OCI-LY1 (cell line): ENCODE measurements around the gene MOCS1.

Experiments used
- H2AFZ ChIP-seq: fragments of 200-600 bp; sonication (generic), shearing (Covaris generic); 2 replicates; pipeline ENCODE4 v1.6.0; 2014; ENCODE audit warnings: antibody characterized with exemption, mild to moderate bottlenecking, low read length
- H3F3A ChIP-seq: fragments of 200-600 bp; sonication (generic), shearing (Covaris generic); 2 replicates; pipeline ENCODE4 v1.6.0; 2014; ENCODE audit warnings: mild to moderate bottlenecking, antibody characterized with exemption, low read length, moderate library complexity; ENCODE audit not compliant: insufficient read depth
- H3K27ac ChIP-seq: fragments of 200-600 bp; sonication (generic); 2 replicates; pipeline ENCODE4 v1.5.1; 2014; ENCODE audit warnings: low read length, mixed run types, mild to moderate bottlenecking, low read depth; ENCODE audit not compliant: poor library complexity, severe bottlenecking
- H3K27me3 ChIP-seq: fragments of 200-600 bp; sonication (generic); 2 replicates; pipeline ENCODE4 v1.6.0; 2014; ENCODE audit warnings: antibody characterized with exemption, mild to moderate bottlenecking, low read length, moderate library complexity; ENCODE audit not compliant: insufficient read depth
- H3K36me3 ChIP-seq: fragments of 200-600 bp; sonication (generic); 2 replicates; pipeline ENCODE4 v1.6.1; 2014; ENCODE audit warnings: mild to moderate bottlenecking, antibody characterized with exemption, low read length, moderate library complexity, mixed read lengths; ENCODE audit not compliant: insufficient read depth
- H3K4me1 ChIP-seq: fragments of 200-600 bp; sonication (generic); 2 replicates; pipeline ENCODE4 v1.5.1; 2014; ENCODE audit warnings: mild to moderate bottlenecking, low read length, moderate library complexity; ENCODE audit not compliant: insufficient read depth, severe bottlenecking
- H3K4me2 ChIP-seq: fragments of 200-600 bp; sonication (generic), shearing (Covaris generic); 2 replicates; pipeline ENCODE4 v1.6.1; 2014; ENCODE audit warnings: low read length
- H3K4me3 ChIP-seq: fragments of 200-600 bp; sonication (generic); 2 replicates; pipeline ENCODE4 v1.5.1; 2014; ENCODE audit warnings: low read length, low read depth, mild to moderate bottlenecking, mixed read lengths; ENCODE audit not compliant: poor library complexity, severe bottlenecking
- H3K79me2 ChIP-seq: fragments of 200-600 bp; shearing (Covaris generic); 2 replicates; pipeline ENCODE4 v1.6.1; 2016; ENCODE audit warnings: mixed run types, low read length, mixed read lengths; ENCODE audit not compliant: insufficient read depth
- H3K9ac ChIP-seq: fragments of 200-600 bp; sonication (generic), shearing (Covaris generic); 2 replicates; pipeline ENCODE4 v1.6.1; 2014; ENCODE audit warnings: mild to moderate bottlenecking, low read length, mixed read lengths
- H3K9me2 ChIP-seq: fragments of 200-600 bp; sonication (generic), shearing (Covaris generic); 2 replicates; pipeline ENCODE4 v1.6.1; 2014; ENCODE audit warnings: low read depth, mild to moderate bottlenecking, low read length, mixed read lengths
- H3K9me3 ChIP-seq: fragments of 200-600 bp; shearing (Covaris generic); 2 replicates; pipeline ENCODE4 v1.6.1; 2014; ENCODE audit warnings: low read length, mixed read lengths
- H4K20me1 ChIP-seq: fragments of 200-600 bp; sonication (generic), shearing (Covaris generic); 2 replicates; pipeline ENCODE4 v1.6.0; 2016; ENCODE audit warnings: mild to moderate bottlenecking, low read length; ENCODE audit not compliant: insufficient read depth
- EZH2 ChIP-seq: fragments of 200-600 bp; sonication (generic), shearing (Covaris generic); IDR thresholded peaks from 2 replicates; pipeline ENCODE4 v1.8.0; 2017; ENCODE audit warnings: borderline replicate concordance, mixed run types, mild to moderate bottlenecking, antibody characterized with exemption, low read length, moderate library complexity, mixed read lengths
- TF ChIP-seq, protein P1 (sequence below): fragments of 200-600 bp; sonication (generic), shearing (Covaris generic); IDR thresholded peaks from 2 replicates; pipeline ENCODE4 v1.5.1; 2017; ENCODE audit warnings: mild to moderate bottlenecking, antibody characterized with exemption, low read length, moderate library complexity, mixed read lengths

Gene MOCS1

DNA sequence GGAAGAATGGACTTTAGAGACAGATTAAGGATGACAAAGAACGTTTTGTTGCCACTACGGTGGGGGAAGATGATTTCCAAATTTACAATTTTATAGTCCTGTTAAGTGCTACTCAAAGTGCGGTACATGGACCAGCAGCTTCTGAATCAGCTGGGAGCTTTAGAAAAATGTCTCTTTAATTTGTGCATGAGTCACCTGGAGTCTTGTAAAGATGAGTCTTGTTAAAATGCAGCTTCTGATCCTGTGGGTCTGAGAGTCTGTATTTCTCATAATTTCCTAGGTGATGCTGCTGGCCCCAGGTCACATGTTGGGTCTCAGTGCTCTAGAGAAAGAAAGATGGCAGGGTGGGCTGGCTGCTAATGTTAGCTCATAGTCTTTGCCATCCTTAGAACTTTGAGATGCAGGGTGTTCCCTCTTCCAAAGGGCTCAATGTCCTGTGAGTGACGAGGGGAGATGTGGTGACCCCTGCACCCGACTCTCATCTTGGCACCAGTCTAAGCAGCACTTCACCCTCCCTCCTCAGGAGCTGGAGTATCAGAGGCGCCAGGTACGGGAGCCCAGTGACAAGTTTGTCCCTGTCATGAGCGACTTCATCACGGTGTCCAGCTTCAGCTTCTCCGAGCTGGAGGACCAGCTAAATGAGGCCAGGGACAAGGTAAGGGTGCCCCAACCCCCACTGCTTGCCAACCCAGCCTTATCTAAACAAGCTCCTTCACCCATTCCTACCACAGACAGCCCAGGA is 34.5 kb downstream of the MOCS1 start:
- Histone ChIP-seq H4K20me1 (no peaks in the 10 kb centered on the region), H3K36me3 (no peaks in the 10 kb centered on the region), H3K27me3 (no peaks in the 10 kb centered on the region), H3K4me3 (no peak overlapping the region), H3K9me3 (no peaks in the 10 kb centered on the region), H3K9me2 (no peaks in the 10 kb centered on the region), H3K9ac (no peak overlapping the region), H3K79me2 (no peaks in the 10 kb centered on the region), H3F3A (no peaks in the 10 kb centered on the region), H2AFZ (no peak overlapping the region), H3K4me1 (no peaks in the 10 kb centered on the region), H3K4me2 (no peak overlapping the region), H3K27ac (no peak overlapping the region)
- TF ChIP-seq EZH2: no peak
- TF ChIP-seq, protein P1, sequence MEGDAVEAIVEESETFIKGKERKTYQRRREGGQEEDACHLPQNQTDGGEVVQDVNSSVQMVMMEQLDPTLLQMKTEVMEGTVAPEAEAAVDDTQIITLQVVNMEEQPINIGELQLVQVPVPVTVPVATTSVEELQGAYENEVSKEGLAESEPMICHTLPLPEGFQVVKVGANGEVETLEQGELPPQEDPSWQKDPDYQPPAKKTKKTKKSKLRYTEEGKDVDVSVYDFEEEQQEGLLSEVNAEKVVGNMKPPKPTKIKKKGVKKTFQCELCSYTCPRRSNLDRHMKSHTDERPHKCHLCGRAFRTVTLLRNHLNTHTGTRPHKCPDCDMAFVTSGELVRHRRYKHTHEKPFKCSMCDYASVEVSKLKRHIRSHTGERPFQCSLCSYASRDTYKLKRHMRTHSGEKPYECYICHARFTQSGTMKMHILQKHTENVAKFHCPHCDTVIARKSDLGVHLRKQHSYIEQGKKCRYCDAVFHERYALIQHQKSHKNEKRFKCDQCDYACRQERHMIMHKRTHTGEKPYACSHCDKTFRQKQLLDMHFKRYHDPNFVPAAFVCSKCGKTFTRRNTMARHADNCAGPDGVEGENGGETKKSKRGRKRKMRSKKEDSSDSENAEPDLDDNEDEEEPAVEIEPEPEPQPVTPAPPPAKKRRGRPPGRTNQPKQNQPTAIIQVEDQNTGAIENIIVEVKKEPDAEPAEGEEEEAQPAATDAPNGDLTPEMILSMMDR: no peak

DNA sequence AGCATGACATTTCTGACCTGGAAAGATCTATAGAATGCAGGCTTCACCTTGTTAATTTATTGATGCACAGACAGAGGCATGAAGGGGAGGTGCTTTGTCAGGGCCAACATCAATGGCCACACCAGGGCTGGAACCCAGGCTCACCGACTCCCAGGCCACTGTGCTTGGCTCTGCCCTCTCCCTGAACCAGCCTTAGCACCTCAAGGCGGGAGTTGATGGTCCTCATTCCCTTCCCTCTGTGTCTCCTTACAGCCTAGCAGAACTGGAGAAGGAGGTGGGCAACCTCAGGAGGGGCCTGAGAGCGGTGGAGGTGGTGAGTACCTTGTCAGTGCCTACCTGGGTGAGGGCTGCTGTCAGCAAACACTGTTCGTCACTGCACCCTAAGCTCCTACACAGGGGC is 35.6 kb downstream of the MOCS1 start:
- no peaks in the 10 kb centered on the region for H3K9me3 ChIP-seq

DNA sequence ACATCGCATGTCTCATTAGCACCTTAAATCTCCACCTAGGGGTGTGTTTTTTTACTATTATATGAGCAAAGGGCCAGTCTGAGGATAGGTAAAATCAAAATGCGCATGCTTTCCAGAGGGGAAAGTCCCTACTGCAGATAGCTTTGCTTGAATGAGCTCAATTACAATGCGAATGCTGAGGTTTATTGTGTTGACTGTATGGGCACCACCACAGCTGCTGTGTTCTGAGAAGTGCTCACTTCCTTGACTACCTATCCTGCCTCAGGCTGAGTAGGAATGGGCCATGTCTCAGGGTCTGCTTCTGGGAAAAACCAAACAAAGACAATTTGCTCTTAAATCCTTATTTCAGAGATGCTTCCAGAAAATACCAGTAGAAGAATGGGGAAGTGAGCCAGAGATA is 36.6 kb downstream of the MOCS1 start:
- H3K4me3 ChIP-seq: no peak overlapping the region
- no peak overlapping the region for H2AFZ ChIP-seq
- no peaks in the 10 kb centered on the region for H3K27me3 ChIP-seq
- no peak overlapping the region for H3K4me2 ChIP-seq
- H3K4me1 ChIP-seq: no peaks in the 10 kb centered on the region
- no peak overlapping the region for H3K27ac ChIP-seq
- no peak overlapping the region for H3K9ac ChIP-seq
- no peak for TF ChIP-seq EZH2
- TF ChIP-seq, protein P1: no peak
- H4K20me1 ChIP-seq: no peaks in the 10 kb centered on the region
- no peaks in the 10 kb centered on the region for H3K9me2 ChIP-seq
- H3K36me3 ChIP-seq: no peaks in the 10 kb centered on the region
- no peaks in the 10 kb centered on the region for H3F3A ChIP-seq
- no peaks in the 10 kb centered on the region for H3K79me2 ChIP-seq
- no peaks in the 10 kb centered on the region for H3K9me3 ChIP-seq

More for the DNA sequence above, 35.6 kb downstream of the MOCS1 start:
- Histone ChIP-seq H3K9me2 (no peaks in the 10 kb centered on the region), H3K4me3 (no peak overlapping the region), H3K27ac (no peak overlapping the region), H3K27me3 (no peaks in the 10 kb centered on the region), H3K36me3 (no peaks in the 10 kb centered on the region), H3K79me2 (no peaks in the 10 kb centered on the region), H3F3A (no peaks in the 10 kb centered on the region), H3K4me2 (no peak overlapping the region), H2AFZ (no peak overlapping the region), H3K9ac (no peak overlapping the region), H4K20me1 (no peaks in the 10 kb centered on the region), H3K4me1 (no peaks in the 10 kb centered on the region)
- no peak for TF ChIP-seq EZH2
- TF ChIP-seq, protein P1: no peak
